IMR-90 (cell line): ENCODE data around the gene CCDC27. TPM values are rescaled to one million over a fixed set of nuclear protein-coding genes. Genes with fewer than 3 reads are reported as not detected.

ENCODE experiments used
- ATAC-seq: fragments of 200-7000 bp; cut with Tn5 transposase; 2 replicates; pipeline ENCODE4 v1.9.1; 2020; ENCODE audit warnings: low read depth, mild to moderate bottlenecking, moderate library complexity
- BruUV-seq: library from RNA; stranded (reverse); fragments of 400-500 nt; replicated peaks from 2 replicates; lab custom pipeline; 2021; lab: Mats Ljungman, UMichigan
- CTCF ChIA-PET: fragments of 300-600 bp; formaldehyde crosslinking; extraction: SDS; loops from one replicate; lab custom pipeline; 2021; ENCODE audit warnings: antibody characterized with exemption; lab: Yijun Ruan, JAX
- POLR2A ChIA-PET: fragments of 300-600 bp; sonication (Branson Sonifier 250); formaldehyde crosslinking; loops from one replicate; lab custom pipeline; 2022; ENCODE audit warnings: antibody characterized with exemption; ENCODE audit not compliant: unreplicated experiment; lab: Charles Lee
- DNase-seq: peaks from one replicate; pipeline ENCODE4 v3.0.0; 2013
- H2AFZ ChIP-seq: replicated peaks from 2 replicates; pipeline ENCODE3; 2013; ENCODE audit warnings: low read length, mild to moderate bottlenecking; ENCODE audit not compliant: poor library complexity
- H2AK5ac ChIP-seq: 2 replicates; pipeline ENCODE4 v1.6.1; 2013; ENCODE audit warnings: low read depth, low read length, inconsistent platforms
- H2AK9ac ChIP-seq: replicated peaks from 2 replicates; pipeline ENCODE3; 2013; ENCODE audit warnings: mild to moderate bottlenecking, low read depth, low read length, moderate library complexity; ENCODE audit not compliant: poor library complexity
- H2BK120ac ChIP-seq: 2 replicates; pipeline ENCODE4 v1.6.1; 2013; ENCODE audit warnings: low read depth, low read length, inconsistent platforms
- H2BK15ac ChIP-seq: 3 replicates; pipeline ENCODE4 v1.6.1; 2013; ENCODE audit warnings: low read depth, low read length, inconsistent platforms
- H2BK20ac ChIP-seq: 2 replicates; pipeline ENCODE4 v1.6.1; 2013; ENCODE audit warnings: low read depth, mild to moderate bottlenecking, inconsistent platforms, low read length, moderate library complexity
- H2BK5ac ChIP-seq: 2 replicates; pipeline ENCODE4 v1.6.1; 2013; ENCODE audit warnings: mild to moderate bottlenecking, low read depth, low read length, inconsistent platforms; ENCODE audit not compliant: poor library complexity, severe bottlenecking
- H3K14ac ChIP-seq: replicated peaks from 2 replicates; pipeline ENCODE4 v1.6.1; 2013; ENCODE audit warnings: low read depth, low read length, inconsistent platforms
- H3K18ac ChIP-seq: 2 replicates; pipeline ENCODE4 v1.6.1; 2013; ENCODE audit warnings: low read depth, low read length, control low read depth
- H3K23ac ChIP-seq: 2 replicates; pipeline ENCODE4 v1.6.1; 2013; ENCODE audit warnings: low read depth, low read length, inconsistent platforms
- H3K27ac ChIP-seq: 2 replicates; pipeline ENCODE4 v1.5.1; 2013; ENCODE audit warnings: mild to moderate bottlenecking, control low read depth, low read length; ENCODE audit not compliant: insufficient read depth
- H3K27me3 ChIP-seq: 2 replicates; pipeline ENCODE4 v1.6.1; 2013; ENCODE audit warnings: low read length; ENCODE audit not compliant: control insufficient read depth, insufficient read depth
- H3K36me3 ChIP-seq: 2 replicates; pipeline ENCODE4 v1.6.1; 2013; ENCODE audit warnings: low read length, mixed read lengths; ENCODE audit not compliant: control insufficient read depth, insufficient read depth
- H3K4ac ChIP-seq: 2 replicates; pipeline ENCODE4 v1.6.1; 2013; ENCODE audit warnings: low read depth, low read length, inconsistent platforms
- H3K4me1 ChIP-seq: 2 replicates; pipeline ENCODE4 v1.6.1; 2013; ENCODE audit warnings: low read length, mixed read lengths; ENCODE audit not compliant: control insufficient read depth, insufficient read depth
- H3K4me2 ChIP-seq: 2 replicates; pipeline ENCODE4 v1.6.1; 2013; ENCODE audit warnings: low read depth, mild to moderate bottlenecking, control low read depth, low read length, moderate library complexity
- H3K4me3 ChIP-seq: 2 replicates; pipeline ENCODE4 v1.5.1; 2013; ENCODE audit warnings: low read depth, mild to moderate bottlenecking, control low read depth, low read length, moderate library complexity; ENCODE audit not compliant: insufficient read depth
- H3K56ac ChIP-seq: 2 replicates; pipeline ENCODE4 v1.6.1; 2013; ENCODE audit warnings: low read length, inconsistent platforms; ENCODE audit not compliant: insufficient read depth; ENCODE audit errors: extremely low read depth
- H3K79me1 ChIP-seq, 2 experiments: 2 replicates each; pipeline ENCODE4 v1.6.1; 2013; ENCODE audit warnings: low read length in 2 of 2, inconsistent platforms in 1 of 2, low read depth in 1 of 2
- H3K9ac ChIP-seq: 2 replicates; pipeline ENCODE4 v1.6.1; 2013; ENCODE audit warnings: low read depth, low read length, control low read depth
- H3K9me1 ChIP-seq: 2 replicates; pipeline ENCODE4 v1.6.1; 2013; ENCODE audit warnings: low read length, inconsistent platforms; ENCODE audit not compliant: insufficient read depth
- H3K9me3 ChIP-seq: 2 replicates; pipeline ENCODE4 v1.6.1; 2013; ENCODE audit warnings: low read length; ENCODE audit not compliant: control insufficient read depth, insufficient read depth
- H4K20me1 ChIP-seq: 2 replicates; pipeline ENCODE4 v1.6.1; 2013; ENCODE audit warnings: low read length, inconsistent platforms; ENCODE audit not compliant: insufficient read depth
- H4K5ac ChIP-seq: 2 replicates; pipeline ENCODE4 v1.6.1; 2013; ENCODE audit warnings: mild to moderate bottlenecking, low read depth, low read length, control low read depth
- H4K8ac ChIP-seq, 2 experiments: 2 replicates each; pipeline ENCODE4 v1.6.1; 2013; ENCODE audit warnings: low read depth in 2 of 2, low read length in 2 of 2, control low read depth in 1 of 2, inconsistent platforms in 1 of 2
- H4K91ac ChIP-seq: 2 replicates; pipeline ENCODE4 v1.6.1; 2013; ENCODE audit warnings: low read depth, low read length, inconsistent platforms; ENCODE audit not compliant: insufficient read depth
- CEBPB ChIP-seq: IDR thresholded peaks from 2 replicates; pipeline ENCODE4 v1.6.1; 2012; ENCODE audit warnings: low read depth, low read length, improper control_type of control experiment
- CTCF ChIP-seq: conservative IDR thresholded peaks from 2 replicates; pipeline ENCODE4 v1.5.1; 2012; ENCODE audit warnings: mild to moderate bottlenecking, low read depth, low read length, improper control_type of control experiment
- MAZ ChIP-seq: IDR thresholded peaks from 2 replicates; pipeline ENCODE4 v1.6.1; 2012; ENCODE audit warnings: low read depth, mild to moderate bottlenecking, low read length, improper control_type of control experiment, moderate library complexity, borderline replicate concordance
- MXI1 ChIP-seq: IDR thresholded peaks from 2 replicates; pipeline ENCODE4 v1.6.1; 2012; ENCODE audit warnings: low read depth, mild to moderate bottlenecking, low read length, moderate library complexity, borderline replicate concordance
- RCOR1 ChIP-seq: IDR thresholded peaks from 2 replicates; pipeline ENCODE4 v1.6.1; 2012; ENCODE audit warnings: mild to moderate bottlenecking, low read length, improper control_type of control experiment; ENCODE audit not compliant: insufficient replicate concordance
- SMC3 ChIP-seq: fragments of 150-350 bp; IDR thresholded peaks from 2 replicates; pipeline ENCODE4 v1.6.1; 2016; ENCODE audit warnings: low read depth, mild to moderate bottlenecking, antibody characterized with exemption, low read length, moderate library complexity
- WGBS, 2 experiments: methylation state at CpG; one replicate each; pipeline versions ENCODE4 v1.1.5 to v1.1.7; 2013; ENCODE audit warnings: missing lambda C conversion rate in 2 of 2; ENCODE audit not compliant: insufficient read length in 1 of 2; ENCODE audit errors: extremely low coverage in 2 of 2; 5-methylcytosine and 5-hydroxymethylcytosine counted together
- dilution Hi-C: fragments of 300-500 bp; cut with HindIII; formaldehyde crosslinking; loops from one replicate; pipeline ENCODE4 v1.14.3; 2018; ENCODE audit warnings: low sequenced_read_pairs; ENCODE audit not compliant: unreplicated experiment
- in situ Hi-C: fragments of 300-500 bp; cut with MboI; formaldehyde crosslinking; loops from 3 replicates; pipeline ENCODE4 v1.14.3; 2019; ENCODE audit warnings: low sequenced_read_pairs, inconsistent platforms, mixed read lengths
- intact Hi-C: fragments of 100-400 bp; cut with micrococcal nuclease; formaldehyde crosslinking; loops from 2 replicates; pipeline ENCODE4 v1.10.0; 2022
- polyA plus RNA-seq, 3 experiments: library from polyadenylated mRNA; depleted of rRNA; stranded (reverse); fragments of >200 nt; gene quantifications; 2 replicates each; pipeline ENCODE4 v1.2.3, GENCODE V29; 2012; ENCODE audit warnings: low replicate concordance in 1 of 3
- total RNA-seq: library from RNA; depleted of rRNA; stranded (reverse); fragments of >200 nt; gene quantifications from 2 replicates; pipeline ENCODE4 v1.2.3, GENCODE V29; 2012
- TF ChIP-seq, protein P1 (sequence below): fragments of 150-350 bp; IDR thresholded peaks from 2 replicates; pipeline ENCODE4 v1.6.1; 2016; ENCODE audit warnings: low read depth, mild to moderate bottlenecking, low read length, moderate library complexity, borderline replicate concordance

CCDC27 gene
- total and polyA plus RNA-seq, 2 of the 4 experiments (the other 2 are of a cell fraction) = not detected

- TF ChIP-seq CEBPB (no peak), MAZ (no peak), MXI1 (no peak)
Observed at GRCh38 chr1:3790500-3790923, 38.3 kb downstream of the CCDC27 start (continued).

- no peak overlapping the region for H3K4ac ChIP-seq
- dilution Hi-C loops = no loop called here
- WGBS, 2 experiments = 89% methylated on average over 15 of the region's 18 CpGs; no CpG with 5 or more reads in 1 of the 2 experiments
Observed at GRCh38 chr1:3790952-3791351, 38.7 kb downstream of the CCDC27 start.

More at GRCh38 chr1:3790952-3791351, 38.7 kb downstream of the CCDC27 start:
- Histone ChIP-seq H3K18ac (no peak overlapping the region), H2AFZ (no peak overlapping the region), H3K56ac (no peak overlapping the region), H3K9me3 (no peaks in the 10 kb centered on the region), H3K9ac (no peak overlapping the region), H3K4me1 (peaks cover 7% of the 10 kb centered on the region; the same call in 1 of the 2 replicates), H3K36me3 (peaks cover 36% of the 10 kb centered on the region), H3K27ac (no peak overlapping the region), H4K5ac (no peak overlapping the region), H4K91ac (no peak overlapping the region), H3K79me1 (peaks cover 19 to 61% of the 10 kb centered on the region in 2 experiments), H2AK9ac (no peak overlapping the region), H3K27me3 (no peaks in the 10 kb centered on the region), H3K4me2 (no peak overlapping the region), H2BK20ac (no peak overlapping the region), H3K14ac (no peak overlapping the region), H4K20me1 (peaks cover 70% of the 10 kb centered on the region), H3K9me1 (no peaks in the 10 kb centered on the region; the same call in 1 of the 2 replicates), H2BK120ac (no peak overlapping the region), H3K4me3 (no peak overlapping the region), H2BK15ac (no peak overlapping the region), H4K8ac (no peak overlapping the region), H2BK5ac (no peak overlapping the region), H2AK5ac (no peak overlapping the region), H3K23ac (no peak overlapping the region)
- CTCF ChIA-PET = no interaction called here
- TF ChIP-seq, protein P1, sequence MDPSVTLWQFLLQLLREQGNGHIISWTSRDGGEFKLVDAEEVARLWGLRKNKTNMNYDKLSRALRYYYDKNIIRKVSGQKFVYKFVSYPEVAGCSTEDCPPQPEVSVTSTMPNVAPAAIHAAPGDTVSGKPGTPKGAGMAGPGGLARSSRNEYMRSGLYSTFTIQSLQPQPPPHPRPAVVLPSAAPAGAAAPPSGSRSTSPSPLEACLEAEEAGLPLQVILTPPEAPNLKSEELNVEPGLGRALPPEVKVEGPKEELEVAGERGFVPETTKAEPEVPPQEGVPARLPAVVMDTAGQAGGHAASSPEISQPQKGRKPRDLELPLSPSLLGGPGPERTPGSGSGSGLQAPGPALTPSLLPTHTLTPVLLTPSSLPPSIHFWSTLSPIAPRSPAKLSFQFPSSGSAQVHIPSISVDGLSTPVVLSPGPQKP = no peak
- TF ChIP-seq RCOR1 = no peak
- no peak for TF ChIP-seq CTCF
- no peak for TF ChIP-seq SMC3
- no peak for DNase-seq
- POLR2A ChIA-PET = no interaction called here
- intact Hi-C loops (no loop called here), in situ Hi-C loops (no loop called here)
- no TSS peak for BruUV-seq
- ATAC-seq = no peak
